MM.1S (cell line): ENCODE results near the gene TMEM63B.

ENCODE experiments used
- DNase-seq: peaks from one replicate; pipeline ENCODE4 v3.0.0-alpha.2; 2015
- H2AFZ ChIP-seq: fragments of 300-600 bp; sonication (generic); 2 replicates; pipeline ENCODE4 v1.6.0; 2016; ENCODE audit warnings: antibody characterized with exemption, low read length
- H3F3A ChIP-seq: fragments of 300-600 bp; sonication (generic); 2 replicates; pipeline ENCODE4 v1.6.1; 2016; ENCODE audit warnings: mild to moderate bottlenecking, antibody characterized with exemption, low read length, moderate library complexity, mixed read lengths; ENCODE audit not compliant: insufficient read depth
- H3K27ac ChIP-seq: fragments of 300-600 bp; sonication (generic); 2 replicates; pipeline ENCODE4 v1.5.1; 2016; ENCODE audit warnings: mild to moderate bottlenecking, low read length
- H3K27me3 ChIP-seq: fragments of 300-600 bp; sonication (generic); replicated peaks from 2 replicates; pipeline ENCODE4 v1.6.0; 2016; ENCODE audit warnings: low read length; ENCODE audit not compliant: insufficient read depth
- H3K36me3 ChIP-seq: fragments of 300-600 bp; sonication (generic); replicated peaks from 2 replicates; pipeline ENCODE4 v1.6.1; 2016; ENCODE audit warnings: mild to moderate bottlenecking, low read length, mixed read lengths; ENCODE audit not compliant: insufficient read depth
- H3K4me1 ChIP-seq: fragments of 300-600 bp; sonication (generic); 2 replicates; pipeline ENCODE4 v1.6.1; 2016; ENCODE audit warnings: low read length, mixed read lengths
- H3K4me2 ChIP-seq: fragments of 300-600 bp; sonication (generic); 2 replicates; pipeline ENCODE4 v1.6.0; 2016; ENCODE audit warnings: low read depth, low read length
- H3K4me3 ChIP-seq: fragments of 300-600 bp; sonication (generic); 2 replicates; pipeline ENCODE4 v1.5.1; 2016; ENCODE audit warnings: low read length, mixed read lengths
- H3K79me2 ChIP-seq: fragments of 300-600 bp; sonication (generic); 2 replicates; pipeline ENCODE4 v1.6.1; 2016; ENCODE audit warnings: mixed run types, low read length, mixed read lengths
- H3K9ac ChIP-seq: fragments of 300-600 bp; sonication (generic); 2 replicates; pipeline ENCODE4 v1.6.1; 2016; ENCODE audit warnings: low read length, mixed read lengths
- H3K9me2 ChIP-seq: fragments of 300-600 bp; sonication (generic); replicated peaks from 2 replicates; pipeline ENCODE4 v1.6.1; 2016; ENCODE audit warnings: mild to moderate bottlenecking, low read length, mixed read lengths; ENCODE audit not compliant: insufficient read depth
- H3K9me3 ChIP-seq: fragments of 300-600 bp; sonication (generic); replicated peaks from 2 replicates; pipeline ENCODE4 v1.6.1; 2016; ENCODE audit warnings: mild to moderate bottlenecking, low read length, mixed read lengths; ENCODE audit not compliant: insufficient read depth
- H4K20me1 ChIP-seq: fragments of 300-600 bp; sonication (generic); 2 replicates; pipeline ENCODE4 v1.6.1; 2016; ENCODE audit warnings: mild to moderate bottlenecking, low read length, moderate library complexity, mixed read lengths; ENCODE audit not compliant: insufficient read depth
- CTCF ChIP-seq: fragments of 300-600 bp; sonication (generic); IDR thresholded peaks from 2 replicates; pipeline ENCODE4 v1.5.1; 2016; ENCODE audit warnings: antibody characterized with exemption, low read length, mixed read lengths
- EZH2 ChIP-seq: fragments of 300-600 bp; sonication (generic); optimal IDR thresholded peaks from 2 replicates; pipeline ENCODE3; 2017; ENCODE audit warnings: low read depth, mild to moderate bottlenecking, antibody characterized with exemption, low read length, mixed read lengths
- EZH2phosphoT487 ChIP-seq: fragments of 300-600 bp; sonication (generic); IDR thresholded peaks from 2 replicates; pipeline ENCODE4 v1.6.1; 2018; ENCODE audit warnings: antibody characterized with exemption, low read length

The TMEM63B gene

GRCh38 chr6:44110966-44111365 is 16.4 kb upstream of the TMEM63B start:
- no peaks in the 10 kb centered on the region for H3K27me3 ChIP-seq
- peaks cover 38% of the 10 kb centered on the region for H3F3A ChIP-seq
- no peaks in the 10 kb centered on the region for H3K9me3 ChIP-seq
- peak overlapping the region; percentile 81 for H3K4me2 ChIP-seq
- peak overlapping the region; percentile 38; the same call in 1 of the 2 replicates for H3K9ac ChIP-seq
- peaks cover 62% of the 10 kb centered on the region for H3K79me2 ChIP-seq
- peak overlapping the region; percentile 76; the same call in 1 of the 2 replicates for H3K27ac ChIP-seq
- H3K9me2 ChIP-seq, result no peaks in the 10 kb centered on the region
- DNase-seq, result no peak
- H3K36me3 ChIP-seq, result no peaks in the 10 kb centered on the region
- TF ChIP-seq EZH2phosphoT487 (no peak), CTCF (no peak), EZH2 (no peak)
- no peak overlapping the region for H2AFZ ChIP-seq
- H3K4me3 ChIP-seq, result no peak overlapping the region
- H3K4me1 ChIP-seq, result peaks cover 65% of the 10 kb centered on the region
- no peaks in the 10 kb centered on the region for H4K20me1 ChIP-seq

- peaks cover 72% of the 10 kb centered on the region for H3K4me1 ChIP-seq
- peak overlapping the region; percentile 76 for H3K27ac ChIP-seq
- no peaks in the 10 kb centered on the region for H3K36me3 ChIP-seq
Measured at GRCh38 chr6:44111434-44112417, 15.6 kb upstream of the TMEM63B start.

GRCh38 chr6:44113414-44113813 is 13.9 kb upstream of the TMEM63B start:
- TF ChIP-seq EZH2phosphoT487 (no peak), CTCF (peak; percentile 48)
- Histone ChIP-seq H3K36me3 (no peaks in the 10 kb centered on the region), H4K20me1 (0 out of 2 replicates have a peak, but pooled peaks cover 4% of the 10 kb centered on the region), H3K27me3 (no peaks in the 10 kb centered on the region), H2AFZ (no peak overlapping the region), H3K9me3 (no peaks in the 10 kb centered on the region), H3F3A (peaks cover 58% of the 10 kb centered on the region), H3K79me2 (peaks cover 78% of the 10 kb centered on the region), H3K4me3 (no peak overlapping the region), H3K9ac (no peak overlapping the region), H3K4me1 (peaks cover 89% of the 10 kb centered on the region), H3K9me2 (no peaks in the 10 kb centered on the region), H3K4me2 (no peak overlapping the region), H3K27ac (no peak overlapping the region)
- no peak for DNase-seq

More at GRCh38 chr6:44111434-44112417, 15.6 kb upstream of the TMEM63B start:
- Histone ChIP-seq H3F3A (peaks cover 46% of the 10 kb centered on the region), H3K9me2 (no peaks in the 10 kb centered on the region), H3K9ac (peak overlapping the region; percentile 37), H3K9me3 (no peaks in the 10 kb centered on the region), H3K4me2 (peak overlapping the region; percentile 81), H3K79me2 (peaks cover 68% of the 10 kb centered on the region), H4K20me1 (0 out of 2 replicates have a peak, but pooled peaks cover 1% of the 10 kb centered on the region), H3K27me3 (no peaks in the 10 kb centered on the region), H3K4me3 (no peak overlapping the region), H2AFZ (no peak overlapping the region)
- TF ChIP-seq CTCF, result no peak
- no peak for TF ChIP-seq EZH2phosphoT487
- no peak for TF ChIP-seq EZH2
- peak; percentile 50 for DNase-seq
